OCI-M2 (cell line): ENCODE measurements around the gene SLC16A14.
"Not testable (repeated sequence)": the region's sequence is repeated elsewhere in the genome, so short reads cannot be mapped to it uniquely, and the experiment has no call there.

Experiments
- DNase-seq: peaks from one replicate; lab custom pipeline; 2025; ENCODE audit not compliant: unreplicated experiment; lab: John Stamatoyannopoulos, UW

SLC16A14 gene, protein sequence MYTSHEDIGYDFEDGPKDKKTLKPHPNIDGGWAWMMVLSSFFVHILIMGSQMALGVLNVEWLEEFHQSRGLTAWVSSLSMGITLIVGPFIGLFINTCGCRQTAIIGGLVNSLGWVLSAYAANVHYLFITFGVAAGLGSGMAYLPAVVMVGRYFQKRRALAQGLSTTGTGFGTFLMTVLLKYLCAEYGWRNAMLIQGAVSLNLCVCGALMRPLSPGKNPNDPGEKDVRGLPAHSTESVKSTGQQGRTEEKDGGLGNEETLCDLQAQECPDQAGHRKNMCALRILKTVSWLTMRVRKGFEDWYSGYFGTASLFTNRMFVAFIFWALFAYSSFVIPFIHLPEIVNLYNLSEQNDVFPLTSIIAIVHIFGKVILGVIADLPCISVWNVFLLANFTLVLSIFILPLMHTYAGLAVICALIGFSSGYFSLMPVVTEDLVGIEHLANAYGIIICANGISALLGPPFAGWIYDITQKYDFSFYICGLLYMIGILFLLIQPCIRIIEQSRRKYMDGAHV

GRCh38 chr2:230068651-230069055 is at the start of gene SLC16A14:
Gene SLC16A14, minus strand, starts transcription at chr2:230068924. Its CDS starts 9,572 bp downstream, at chr2:230059352.
- no peak for DNase-seq

DNA sequence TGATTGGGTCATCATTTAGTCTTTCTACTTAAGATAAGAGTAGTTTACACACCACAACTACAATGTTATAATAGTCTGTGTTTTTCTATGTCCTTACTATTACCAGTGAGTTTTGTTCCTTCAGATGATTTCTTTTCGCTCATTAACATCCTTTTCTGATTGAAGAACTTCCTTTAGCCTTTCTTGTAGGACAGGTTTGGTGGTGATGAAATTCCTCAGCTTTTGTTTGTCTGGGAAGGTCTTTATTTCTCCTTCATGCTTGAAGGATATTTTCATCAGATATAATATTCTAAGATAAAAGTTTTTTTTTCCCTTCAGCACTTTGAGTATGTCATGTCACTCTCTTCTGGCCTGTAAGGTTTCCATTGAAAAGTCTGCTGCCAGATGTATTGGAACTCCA is 38.0 kb upstream of the SLC16A14 start:
- DNase-seq: no peak

GRCh38 chr2:230101967-230102366 is 33.2 kb upstream of the SLC16A14 start:
- DNase-seq: not testable (repeated sequence)

GRCh38 chr2:230097841-230098240 is 29.1 kb upstream of the SLC16A14 start:
- DNase-seq: no peak

GRCh38 chr2:230097424-230097823 is 28.7 kb upstream of the SLC16A14 start:
- no peak for DNase-seq

- no peak for DNase-seq
Measured at GRCh38 chr2:230090967-230091366, 22.2 kb upstream of the SLC16A14 start.

- no peak for DNase-seq
Measured at GRCh38 chr2:230085201-230085600, 16.5 kb upstream of the SLC16A14 start.

- DNase-seq: no peak
Measured at GRCh38 chr2:230077851-230078547, 9.3 kb upstream of the SLC16A14 start.

- DNase-seq: no peak
Measured at GRCh38 chr2:230076819-230077218, 8.1 kb upstream of the SLC16A14 start.

DNA sequence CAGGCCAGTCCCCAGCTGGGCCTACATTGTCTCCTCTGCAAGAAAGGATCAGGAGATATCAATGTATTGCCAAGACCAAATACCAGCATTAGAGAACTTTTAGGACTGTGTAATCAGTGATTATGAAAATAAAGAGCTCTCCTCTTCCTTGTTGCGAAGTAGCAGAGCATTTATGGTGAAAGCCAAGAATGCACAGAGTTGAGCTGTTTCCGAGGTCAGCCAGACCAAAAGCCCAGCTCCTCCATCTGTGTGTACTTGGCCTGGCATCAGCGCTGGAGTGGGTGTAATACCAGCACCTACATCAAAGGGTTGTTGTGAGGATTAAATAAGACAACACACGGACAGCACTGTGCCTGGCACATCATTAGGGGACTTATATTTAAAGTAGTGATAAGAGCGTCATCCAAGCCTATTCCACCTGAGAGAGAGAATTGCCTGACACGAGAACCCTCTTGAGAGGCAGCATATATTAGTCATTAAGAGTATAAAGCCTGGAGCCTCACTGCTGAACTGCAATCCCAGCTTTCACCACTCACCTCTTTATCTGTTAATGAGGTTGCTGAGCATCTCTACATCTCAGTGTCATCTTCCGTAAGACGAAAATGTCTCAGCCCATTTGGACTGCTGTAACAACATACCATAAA is 7.4 kb upstream of the SLC16A14 start:
- DNase-seq: no peak

DNA sequence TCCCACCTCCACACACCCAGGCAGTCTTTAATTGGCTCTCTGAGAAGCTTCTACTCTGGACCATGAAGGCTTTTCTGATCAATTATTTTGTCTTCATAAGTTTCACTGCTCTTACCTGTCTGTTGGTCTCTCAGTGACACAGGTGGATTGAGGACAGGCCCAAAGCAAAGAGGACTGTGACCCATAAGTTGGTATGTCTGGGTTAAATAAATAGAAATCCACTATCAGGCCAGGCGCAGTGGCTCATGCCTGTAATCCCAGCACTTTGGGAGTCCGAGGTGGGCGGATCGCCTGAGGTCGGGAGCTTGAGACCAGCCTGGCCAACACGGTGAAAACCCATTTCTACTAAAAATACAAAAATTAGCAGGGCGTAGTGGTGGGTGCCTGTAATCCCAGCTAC is 2.7 kb upstream of the SLC16A14 start:
- no peak for DNase-seq

DNA sequence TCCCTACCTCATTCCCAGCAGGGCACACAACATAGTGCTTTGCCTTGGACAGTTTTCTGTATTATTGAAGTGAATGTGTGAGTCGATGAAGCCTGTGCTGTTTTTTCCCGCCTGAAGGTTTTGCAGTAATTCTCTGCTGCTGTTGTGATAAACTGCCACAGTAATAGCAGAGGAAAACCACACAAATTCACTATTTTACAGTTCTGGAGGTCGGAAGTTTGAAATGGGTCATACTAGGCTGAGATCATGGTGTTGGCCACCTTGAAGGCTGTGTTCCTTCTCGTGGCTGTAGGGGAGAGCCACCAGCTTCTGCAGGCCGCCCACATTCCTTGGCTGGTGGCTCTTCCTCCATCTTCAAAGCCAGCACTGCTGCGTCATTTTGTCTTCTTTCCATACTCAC is 678 bp upstream of the SLC16A14 start:
- no peak for DNase-seq

DNA sequence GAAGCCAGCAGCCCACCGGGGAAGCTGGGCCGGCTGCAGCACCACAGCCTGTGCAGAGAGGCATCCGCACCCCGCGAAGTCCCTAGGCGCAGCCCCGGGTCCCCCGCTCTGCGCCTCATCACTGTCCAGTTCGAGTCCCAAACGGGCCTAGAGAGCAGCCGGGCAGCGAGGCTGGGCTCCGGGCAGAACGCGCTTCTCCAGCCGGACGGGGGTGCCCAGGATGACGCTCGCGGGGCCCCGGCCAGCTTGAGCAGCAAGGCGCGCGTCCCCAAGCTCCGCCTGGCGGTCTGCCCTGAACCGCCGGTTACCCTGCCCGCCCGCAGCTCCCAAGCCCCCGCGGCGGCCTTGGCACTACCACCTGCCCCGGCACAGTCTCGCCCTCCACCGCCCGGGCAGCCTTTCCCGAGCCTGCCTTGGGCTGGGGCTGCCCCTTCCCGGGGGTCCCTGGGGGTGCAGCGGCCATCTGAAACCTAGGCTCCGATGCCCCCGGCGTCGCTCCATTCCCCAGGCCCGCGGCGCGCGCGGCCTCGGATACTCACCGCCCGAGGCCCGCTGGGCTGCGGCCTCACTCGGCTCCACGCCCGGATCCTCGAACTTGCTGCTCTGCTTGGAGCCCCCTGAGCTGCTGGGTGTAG is 591 bp downstream of the SLC16A14 start:
- DNase-seq: no peak

DNA sequence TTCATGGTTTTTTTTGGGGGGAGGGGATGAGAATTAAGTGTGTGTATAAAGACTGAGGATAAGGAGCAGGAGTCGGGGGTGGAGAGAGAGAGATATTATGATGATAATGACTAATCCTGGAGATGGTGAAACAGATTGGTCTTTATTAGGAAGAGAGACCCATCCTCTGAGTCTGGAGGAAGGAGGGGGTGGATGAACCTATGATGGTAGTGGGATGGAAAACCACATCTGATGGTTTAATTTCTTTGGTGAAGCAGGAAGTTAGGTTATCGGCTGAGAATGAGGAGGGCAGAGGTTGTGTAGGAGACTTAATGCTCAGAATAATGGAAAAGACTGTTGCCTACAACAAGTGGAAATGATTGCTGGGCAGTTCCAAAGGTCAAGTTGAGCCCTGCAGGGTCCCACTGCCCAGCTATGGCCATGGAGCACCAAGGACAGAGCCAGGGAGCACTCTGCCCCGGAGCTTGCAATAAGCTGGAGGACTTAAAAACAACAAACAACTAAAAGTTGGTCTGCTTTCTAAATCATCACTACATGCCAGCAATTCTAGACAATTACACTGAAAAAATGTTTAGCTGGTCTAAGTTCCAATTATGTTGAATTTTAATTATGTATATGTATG is 7.9 kb downstream of the SLC16A14 start:
- DNase-seq: no peak

GRCh38 chr2:230053753-230054478 is 14.8 kb downstream of the SLC16A14 start:
- no peak for DNase-seq

- DNase-seq: no peak
Measured at GRCh38 chr2:230052299-230052698, 16.4 kb downstream of the SLC16A14 start.

GRCh38 chr2:230050136-230050535 is 18.6 kb downstream of the SLC16A14 start:
- DNase-seq: no peak

DNA sequence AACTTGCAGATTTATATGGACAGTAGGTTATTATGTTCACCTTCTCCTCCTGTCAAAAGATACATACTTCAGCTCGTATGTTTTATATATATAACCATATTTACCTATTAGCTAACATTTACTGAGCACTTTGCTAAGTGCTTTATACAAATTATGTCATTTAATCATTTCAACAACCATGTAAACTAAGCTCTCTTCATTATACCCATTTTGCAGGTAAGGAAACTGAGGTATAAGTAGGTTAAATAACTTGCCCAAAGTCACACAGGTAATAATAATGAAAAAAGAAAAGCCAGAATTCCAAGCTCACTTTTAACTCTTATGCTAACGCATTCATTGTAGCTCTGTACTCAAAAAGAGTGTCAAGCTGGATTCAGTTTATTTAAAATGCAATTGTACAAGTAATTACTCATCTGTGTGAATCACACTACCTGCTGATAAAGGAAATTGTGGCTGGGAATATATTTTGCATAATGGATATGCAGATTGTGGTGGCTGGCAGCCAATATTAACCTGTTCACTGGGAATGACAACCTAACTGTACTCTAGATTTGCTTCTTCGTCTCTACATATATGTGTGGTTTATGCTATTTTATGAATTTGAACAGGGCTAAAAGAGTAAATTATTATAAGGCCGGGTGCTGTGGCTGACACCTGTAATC is 20.6 kb downstream of the SLC16A14 start:
- DNase-seq: no peak

DNA sequence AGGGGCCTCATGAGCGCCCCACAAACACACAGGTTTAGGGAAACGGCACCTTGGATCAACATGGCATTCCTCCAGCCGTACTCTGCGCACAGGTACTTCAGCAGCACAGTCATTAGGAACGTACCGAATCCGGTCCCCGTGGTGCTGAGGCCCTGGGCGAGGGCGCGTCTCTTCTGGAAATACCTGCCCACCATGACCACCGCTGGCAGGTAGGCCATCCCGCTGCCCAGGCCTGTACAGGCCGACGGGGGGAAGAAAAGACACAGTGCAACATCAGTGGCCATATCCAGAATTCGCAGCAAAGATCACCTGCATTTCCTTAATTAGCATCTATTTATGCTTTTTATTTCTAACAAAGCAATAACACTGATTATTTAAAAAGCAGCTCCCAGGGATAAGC is 22.2 kb downstream of the SLC16A14 start:
- no peak for DNase-seq

DNA sequence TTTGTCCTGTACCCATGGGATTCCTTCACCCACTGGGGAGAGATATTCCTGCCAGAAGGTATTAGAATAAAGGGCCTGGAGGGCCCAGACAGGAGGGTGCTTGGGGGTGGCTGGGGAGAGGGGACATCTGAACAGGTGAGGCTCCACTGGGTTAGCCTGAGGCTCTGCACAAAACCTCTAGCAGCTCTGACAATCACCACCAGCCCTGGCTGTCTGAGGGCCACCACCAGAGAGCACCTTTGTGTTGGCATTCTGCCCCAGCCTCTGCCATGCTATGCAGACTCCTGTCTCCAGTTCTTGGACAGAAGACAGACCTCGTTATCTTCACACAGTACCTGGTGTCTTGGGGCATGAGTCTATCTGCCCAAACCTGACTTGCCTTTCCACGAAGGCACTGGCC is 25.3 kb downstream of the SLC16A14 start:
- DNase-seq: no peak
